Ureter (tissue), 1 donor: ENCODE results near the gene MYO18B. TPM values are rescaled to one million over a fixed set of nuclear protein-coding genes. Genes with fewer than 3 reads are reported as not detected.

ENCODE experiments used
- DNase-seq: peaks from one replicate; pipeline ENCODE4 v3.0.0-alpha.2; 2020; ENCODE audit warnings: low spot score
- total RNA-seq: library from RNA; stranded (reverse); gene quantifications from one replicate; pipeline ENCODE4 v1.2.4, GENCODE V29; 2023
- donor health status: DM: yes; HTN: yes; CAD: no.

MYO18B gene
- total RNA-seq, 1 donor from 2014 or later, result 0.34 TPM

- DNase-seq, result no peak
These were observed 199.5 kb downstream of the MYO18B start for GRCh38 chr22:25941365-25941960.

- no peak for DNase-seq
These were observed 200.3 kb downstream of the MYO18B start for GRCh38 chr22:25942115-25942855.

- DNase-seq, result no peak
These were observed 200.9 kb downstream of the MYO18B start for GRCh38 chr22:25942856-25943411.

GRCh38 chr22:25950111-25950510 is 208.1 kb downstream of the MYO18B start:
- no peak for DNase-seq

GRCh38 chr22:25953276-25953675 is 211.3 kb downstream of the MYO18B start:
- DNase-seq, result no peak

GRCh38 chr22:25953919-25954318 is 211.9 kb downstream of the MYO18B start:
- no peak for DNase-seq

- no peak for DNase-seq
These were observed 213.3 kb downstream of the MYO18B start for GRCh38 chr22:25955323-25955722.

- no peak for DNase-seq
These were observed 214.8 kb downstream of the MYO18B start for GRCh38 chr22:25956801-25957200.

- no peak for DNase-seq
These were observed 218.1 kb downstream of the MYO18B start for GRCh38 chr22:25959818-25960774.

GRCh38 chr22:25961699-25962098 is 219.7 kb downstream of the MYO18B start:
- no peak for DNase-seq

GRCh38 chr22:25962711-25963110 is 220.7 kb downstream of the MYO18B start:
- no peak for DNase-seq

GRCh38 chr22:25964961-25965730 is 223.2 kb downstream of the MYO18B start:
- DNase-seq, result no peak

- no peak for DNase-seq
These were observed 224.5 kb downstream of the MYO18B start for GRCh38 chr22:25966448-25966913.

- no peak for DNase-seq
These were observed 227.3 kb downstream of the MYO18B start for GRCh38 chr22:25969286-25969685.

GRCh38 chr22:25969901-25970300 is 227.9 kb downstream of the MYO18B start:
- DNase-seq, result no peak

GRCh38 chr22:25970374-25970911 is 228.5 kb downstream of the MYO18B start:
- no peak for DNase-seq

GRCh38 chr22:25970999-25971811 is 229.2 kb downstream of the MYO18B start:
- DNase-seq, result no peak

GRCh38 chr22:25972397-25972796 is 230.4 kb downstream of the MYO18B start:
- DNase-seq, result no peak

GRCh38 chr22:25976356-25976755 is 234.4 kb downstream of the MYO18B start:
- no peak for DNase-seq

GRCh38 chr22:25979968-25980367 is 238.0 kb downstream of the MYO18B start:
- no peak for DNase-seq
